D721Med (cell line): ENCODE data around the gene MEAK7.

ENCODE experiments used
- DNase-seq: peaks from one replicate; pipeline ENCODE4 v3.0.0; 2011; ENCODE audit warnings: low spot score; ENCODE audit not compliant: insufficient read length
- FAIRE-seq: peaks from 2 replicates; lab custom pipeline; 2011; peaks lifted over from hg19 to GRCh38; lab: Jason Lieb, UNC
- TF ChIP-seq, protein P1 (sequence below): IDR thresholded peaks from 2 replicates; pipeline ENCODE4 v1.5.1; 2012; ENCODE audit warnings: mild to moderate bottlenecking, control low read depth; ENCODE audit not compliant: insufficient read depth; ENCODE audit errors: missing control alignments

MEAK7 gene

DNA sequence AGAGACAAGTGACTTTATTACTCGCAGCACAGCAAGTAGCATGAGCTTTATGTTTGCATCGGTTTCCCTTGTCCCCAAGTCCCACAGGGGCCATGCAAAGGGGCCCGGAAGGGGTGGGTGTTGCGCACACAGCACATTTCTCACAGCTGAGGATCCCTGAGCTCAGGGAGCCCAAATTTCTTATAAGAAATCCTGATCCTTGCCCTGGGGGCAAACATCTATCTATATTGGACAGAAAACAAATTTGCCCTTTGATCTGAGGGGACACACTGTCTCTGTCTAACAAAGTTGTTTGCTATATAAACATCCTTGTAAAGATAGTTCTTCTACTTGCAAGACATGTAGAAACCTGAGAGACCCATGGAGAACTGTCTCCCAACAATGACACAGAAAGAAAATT is 35.7 kb upstream of the MEAK7 start:
- FAIRE-seq (no peak), DNase-seq (no peak)
- TF ChIP-seq, protein P1, sequence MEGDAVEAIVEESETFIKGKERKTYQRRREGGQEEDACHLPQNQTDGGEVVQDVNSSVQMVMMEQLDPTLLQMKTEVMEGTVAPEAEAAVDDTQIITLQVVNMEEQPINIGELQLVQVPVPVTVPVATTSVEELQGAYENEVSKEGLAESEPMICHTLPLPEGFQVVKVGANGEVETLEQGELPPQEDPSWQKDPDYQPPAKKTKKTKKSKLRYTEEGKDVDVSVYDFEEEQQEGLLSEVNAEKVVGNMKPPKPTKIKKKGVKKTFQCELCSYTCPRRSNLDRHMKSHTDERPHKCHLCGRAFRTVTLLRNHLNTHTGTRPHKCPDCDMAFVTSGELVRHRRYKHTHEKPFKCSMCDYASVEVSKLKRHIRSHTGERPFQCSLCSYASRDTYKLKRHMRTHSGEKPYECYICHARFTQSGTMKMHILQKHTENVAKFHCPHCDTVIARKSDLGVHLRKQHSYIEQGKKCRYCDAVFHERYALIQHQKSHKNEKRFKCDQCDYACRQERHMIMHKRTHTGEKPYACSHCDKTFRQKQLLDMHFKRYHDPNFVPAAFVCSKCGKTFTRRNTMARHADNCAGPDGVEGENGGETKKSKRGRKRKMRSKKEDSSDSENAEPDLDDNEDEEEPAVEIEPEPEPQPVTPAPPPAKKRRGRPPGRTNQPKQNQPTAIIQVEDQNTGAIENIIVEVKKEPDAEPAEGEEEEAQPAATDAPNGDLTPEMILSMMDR, result no peak

DNA sequence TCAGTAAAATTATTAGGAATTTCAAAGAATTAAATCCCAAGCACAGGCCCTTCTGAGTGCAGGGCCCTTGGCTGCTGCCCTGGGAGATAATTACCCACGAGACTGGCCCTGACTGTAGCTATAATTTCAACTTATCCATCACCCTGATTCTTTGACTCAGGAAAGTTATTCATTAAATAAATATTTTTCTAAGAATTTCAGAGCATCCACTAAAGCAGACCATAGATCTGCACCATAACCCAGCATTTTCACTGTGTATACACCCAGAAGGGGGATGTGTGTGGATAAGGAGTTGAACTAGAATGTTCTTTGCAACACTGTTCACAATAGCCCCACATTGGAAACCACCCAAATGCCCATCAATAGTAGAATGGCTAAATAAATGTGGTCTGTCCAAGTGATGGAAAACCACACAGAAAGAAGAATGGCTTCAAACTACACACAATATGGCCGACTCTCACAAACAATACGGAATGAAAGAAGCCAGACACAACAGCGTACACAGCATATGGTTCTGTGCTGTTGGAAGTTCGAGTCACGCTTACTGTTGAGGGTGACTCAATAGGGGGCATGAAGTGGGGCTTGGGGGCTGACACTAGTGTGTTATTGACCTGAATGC is 33.9 kb upstream of the MEAK7 start:
- FAIRE-seq, result no peak
- DNase-seq, result no peak
- TF ChIP-seq, protein P1, result no peak

GRCh38 chr16:84537491-84538151 is 33.2 kb upstream of the MEAK7 start:
- FAIRE-seq (no peak), DNase-seq (no peak)
- TF ChIP-seq, protein P1, result no peak

DNA sequence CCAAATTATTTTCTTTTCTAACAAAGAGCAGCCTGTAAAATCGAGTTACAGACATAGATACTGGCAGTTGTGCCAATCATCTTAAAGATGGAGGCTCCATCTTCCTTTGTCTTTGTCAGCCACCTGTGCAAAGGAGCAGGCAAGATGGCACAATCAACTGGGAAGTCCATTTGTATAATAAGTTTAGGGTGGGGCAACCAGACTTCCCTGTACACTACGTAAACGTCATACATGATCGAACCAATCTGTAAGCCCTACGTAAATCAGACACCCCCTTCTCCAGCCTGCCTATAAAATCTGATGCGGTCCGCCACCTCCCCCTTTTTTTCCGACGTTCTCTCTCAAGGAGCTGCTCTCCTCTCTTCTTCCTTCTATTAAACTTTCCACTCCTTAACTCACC is 31.4 kb upstream of the MEAK7 start:
- FAIRE-seq, result no peak
- TF ChIP-seq, protein P1, result no peak
- no peak for DNase-seq

DNA sequence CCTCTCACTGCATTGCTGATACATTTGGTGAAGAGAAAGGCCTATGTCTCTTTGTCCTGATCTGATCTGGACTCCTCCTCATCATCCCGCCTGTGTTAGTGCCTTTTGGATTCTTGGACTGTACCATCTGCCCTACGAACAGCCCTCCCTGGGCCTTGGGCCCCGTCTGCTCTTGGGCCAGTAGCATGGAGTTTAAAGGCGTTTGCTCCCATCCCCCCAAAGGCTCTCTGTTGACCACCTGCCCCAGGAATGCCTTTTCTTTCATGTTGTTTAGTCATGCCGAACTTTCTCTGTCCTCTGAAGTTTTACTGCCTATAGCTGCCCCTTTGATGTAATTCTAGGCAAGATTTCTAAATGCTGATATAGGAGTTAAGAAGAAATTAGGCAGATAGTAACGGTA is 30.9 kb upstream of the MEAK7 start:
- FAIRE-seq, result no peak
- TF ChIP-seq, protein P1, result no peak

DNA sequence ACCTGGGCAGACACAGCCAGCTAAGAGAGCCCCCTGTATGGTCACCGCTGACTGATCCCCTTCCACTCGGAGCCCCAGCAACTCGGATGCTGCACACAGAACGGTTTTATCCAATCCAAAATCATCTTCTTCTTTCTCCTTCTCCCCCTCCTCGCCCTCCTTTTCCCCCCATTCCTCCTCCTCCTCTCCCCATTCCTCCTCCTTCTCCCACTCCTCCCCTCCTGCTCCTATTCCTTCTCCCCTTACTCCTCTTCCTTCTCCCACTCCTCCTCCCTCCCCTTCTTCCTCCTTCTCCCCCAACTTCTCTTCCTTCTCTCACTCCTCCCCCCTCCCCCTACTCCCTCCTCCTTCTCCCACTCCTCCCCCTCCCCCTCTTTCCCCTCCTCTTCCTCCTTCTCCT is 30.4 kb upstream of the MEAK7 start:
- FAIRE-seq (no peak), DNase-seq (no peak)
- TF ChIP-seq, protein P1, result no peak

More for the DNA sequence above, 30.9 kb upstream of the MEAK7 start:
- DNase-seq, result no peak

DNA sequence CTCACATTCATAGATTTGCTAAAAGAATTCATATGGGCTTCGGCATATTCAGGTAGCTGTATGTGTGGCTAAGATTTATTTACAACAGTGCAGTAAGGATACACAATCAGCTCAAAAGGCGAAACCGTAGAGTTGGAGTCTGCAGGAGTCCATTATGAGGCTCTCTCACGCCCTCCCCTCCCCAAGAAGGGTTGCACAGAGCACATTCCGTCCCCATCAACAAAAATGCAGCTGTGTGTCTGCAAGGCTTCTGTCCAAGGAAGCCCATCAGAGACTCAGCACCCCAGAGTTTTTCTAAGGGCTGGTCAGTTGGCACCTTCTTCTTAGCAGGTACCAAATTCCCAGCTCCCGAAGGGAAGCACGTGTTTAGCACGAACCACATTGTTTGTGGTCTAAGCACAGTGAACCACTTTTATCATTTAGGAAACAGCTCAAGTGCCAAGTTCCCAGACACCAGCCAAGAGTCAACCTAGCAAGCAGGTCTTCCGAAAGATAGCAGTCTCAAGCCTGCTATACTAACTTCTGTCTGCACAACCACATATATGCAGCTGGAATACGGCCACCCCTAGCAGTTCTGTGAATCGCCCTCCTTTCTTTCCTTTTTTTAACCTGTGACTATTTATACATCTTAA is 28.5 kb upstream of the MEAK7 start:
- no peak for FAIRE-seq
- DNase-seq, result no peak
- TF ChIP-seq, protein P1, result no peak
